Fibroblast of villous mesenchyme (primary cell): ENCODE results near the gene HEATR5A. TPM values are rescaled to one million over a fixed set of nuclear protein-coding genes. Genes with fewer than 3 reads are reported as not detected.
"Not testable (repeated sequence)": the region's sequence is repeated elsewhere in the genome, so short reads cannot be mapped to it uniquely, and the experiment has no call there.

Experiments used
- DNase-seq: peaks from one replicate; pipeline ENCODE4 v3.0.0-alpha.2; 2010; ENCODE audit warnings: low read depth
- H3K4me3 ChIP-seq: 2 replicates; pipeline ENCODE4 v1.5.1; 2011; ENCODE audit warnings: low read depth, mild to moderate bottlenecking, low read length
- CTCF ChIP-seq: IDR thresholded peaks from 2 replicates; pipeline ENCODE4 v1.5.1; 2012; ENCODE audit warnings: low read depth, mild to moderate bottlenecking, low read length; ENCODE audit not compliant: insufficient read depth
- total RNA-seq: library from RNA; depleted of rRNA; stranded (reverse); fragments of >200 nt; gene quantifications from 2 replicates; pipeline ENCODE4 v1.2.3, GENCODE V29; 2012

HEATR5A gene
- total RNA-seq, 1 donor: 87.7 TPM

- no peak for DNase-seq
- H3K4me3 ChIP-seq: no peak overlapping the region
- TF ChIP-seq CTCF: no peak
Observed at GRCh38 chr14:31258427-31259039, 161.8 kb downstream of the HEATR5A start.

- not testable (repeated sequence) for DNase-seq, H3K4me3 ChIP-seq
Observed at GRCh38 chr14:31257554-31258426, 162.6 kb downstream of the HEATR5A start.

- TF ChIP-seq CTCF: no peak
- no peak for DNase-seq
- H3K4me3 ChIP-seq: no peak overlapping the region
Observed at GRCh38 chr14:31257244-31257553, 163.2 kb downstream of the HEATR5A start.

- H3K4me3 ChIP-seq: no peak overlapping the region
- no peak for TF ChIP-seq CTCF
- DNase-seq: no peak
Observed at GRCh38 chr14:31256534-31257243, 163.7 kb downstream of the HEATR5A start.

GRCh38 chr14:31255918-31256317 lies 164.4 kb downstream of the HEATR5A start:
- H3K4me3 ChIP-seq, DNase-seq: not testable (repeated sequence)

GRCh38 chr14:31255286-31255685 lies 165.1 kb downstream of the HEATR5A start:
- no peak for TF ChIP-seq CTCF
- no peak overlapping the region for H3K4me3 ChIP-seq
- no peak for DNase-seq

GRCh38 chr14:31253746-31254471 lies 166.4 kb downstream of the HEATR5A start:
- no peak for TF ChIP-seq CTCF
- H3K4me3 ChIP-seq: no peak overlapping the region
- DNase-seq: no peak
